SK-N-MC (cell line): ENCODE measurements around the gene SPOPL.
A peak's percentile ranks its signal among the peaks of the same experiment; 100 is the strongest.

Experiments
- DNase-seq: peaks from one replicate; pipeline ENCODE4 v3.0.0-alpha.2; 2011; ENCODE audit warnings: low read depth, low spot score
- H3K27ac ChIP-seq: fragments of 200-600 bp; sonication (generic); 2 replicates; pipeline ENCODE4 v1.5.1; 2016; ENCODE audit warnings: mixed run types
- H3K36me3 ChIP-seq: fragments of 200-600 bp; sonication (generic); 2 replicates; pipeline ENCODE4 v1.6.1; 2017; ENCODE audit warnings: antibody characterized with exemption, low read length, mixed read lengths; ENCODE audit not compliant: insufficient read depth
- H3K4me3 ChIP-seq: fragments of 200-600 bp; sonication (generic); 2 replicates; pipeline ENCODE4 v1.5.1; 2016
- H3K9ac ChIP-seq: fragments of 200-600 bp; sonication (generic); 2 replicates; pipeline ENCODE4 v1.8.0; 2017; ENCODE audit warnings: mixed run types, mixed read lengths; ENCODE audit not compliant: insufficient read length
- H3K9me3 ChIP-seq: fragments of 200-600 bp; sonication (generic); 2 replicates; pipeline ENCODE4 v1.6.1; 2017; ENCODE audit warnings: low read depth, mild to moderate bottlenecking, antibody characterized with exemption, low read length, moderate library complexity, mixed read lengths
- EZH2 ChIP-seq: fragments of 200-600 bp; sonication (generic); IDR thresholded peaks from one replicate; pipeline ENCODE4 v1.6.1; 2017; ENCODE audit warnings: antibody characterized with exemption
- FOXP2 ChIP-seq: optimal IDR thresholded peaks from 2 replicates; pipeline ENCODE3; 2011; ENCODE audit warnings: mild to moderate bottlenecking, moderate library complexity; ENCODE audit not compliant: insufficient read depth; ENCODE audit errors: extremely low read length, control extremely low read depth
- POLR2AphosphoS5 ChIP-seq: IDR thresholded peaks from 2 replicates; pipeline ENCODE4 v1.6.1; 2012; ENCODE audit warnings: mild to moderate bottlenecking, low read depth, low read length, borderline replicate concordance

SPOPL gene

DNA sequence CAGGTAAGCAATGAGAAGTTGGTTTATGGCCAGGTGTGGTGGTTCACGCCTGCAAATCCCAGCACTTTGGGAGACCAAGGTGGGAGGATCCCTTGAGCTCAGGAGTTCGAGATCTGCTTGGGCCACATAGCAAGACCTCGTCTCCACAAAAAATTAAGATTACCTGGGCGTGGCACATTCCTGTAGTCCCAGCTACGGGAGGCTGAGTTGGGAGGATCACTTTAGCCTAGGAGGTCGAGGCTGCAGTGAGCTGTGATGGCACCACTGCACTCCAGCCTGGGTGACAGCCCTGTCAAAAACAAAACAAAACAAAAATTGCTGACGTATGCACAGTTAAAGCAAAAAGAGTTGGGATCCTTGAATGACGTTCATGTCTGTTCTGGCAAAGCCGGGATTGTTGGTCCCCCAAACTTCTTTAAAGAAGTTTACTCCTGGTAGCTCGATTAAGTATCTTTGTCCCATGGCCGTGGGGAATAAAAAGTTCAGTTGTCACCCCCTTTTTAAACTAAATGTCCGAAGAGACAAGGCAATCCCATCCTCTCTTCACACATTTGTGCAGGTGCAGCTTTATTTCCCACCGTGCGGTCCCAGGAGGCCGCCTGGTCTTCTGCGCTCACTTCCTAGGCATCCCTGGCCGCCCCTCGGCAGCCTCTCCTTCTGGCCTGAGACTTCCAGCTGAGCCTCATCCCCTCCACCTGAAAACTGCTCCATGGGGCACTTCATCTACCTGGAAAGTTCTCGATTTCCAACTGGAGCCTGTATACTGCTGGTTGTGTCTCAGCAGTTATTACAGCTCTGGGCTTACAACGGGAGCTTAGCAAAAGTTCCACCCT lies 762 bp upstream of the SPOPL start:
- TF ChIP-seq EZH2 (no peak), POLR2AphosphoS5 (no peak), FOXP2 (no peak)
- Histone ChIP-seq H3K9me3 (no peaks in the 10 kb centered on the region), H3K36me3 (no peaks in the 10 kb centered on the region), H3K4me3 (peak overlapping the region; percentile 90), H3K27ac (peak overlapping the region; percentile 84), H3K9ac (peak overlapping the region; percentile 98)
- DNase-seq = no peak

DNA sequence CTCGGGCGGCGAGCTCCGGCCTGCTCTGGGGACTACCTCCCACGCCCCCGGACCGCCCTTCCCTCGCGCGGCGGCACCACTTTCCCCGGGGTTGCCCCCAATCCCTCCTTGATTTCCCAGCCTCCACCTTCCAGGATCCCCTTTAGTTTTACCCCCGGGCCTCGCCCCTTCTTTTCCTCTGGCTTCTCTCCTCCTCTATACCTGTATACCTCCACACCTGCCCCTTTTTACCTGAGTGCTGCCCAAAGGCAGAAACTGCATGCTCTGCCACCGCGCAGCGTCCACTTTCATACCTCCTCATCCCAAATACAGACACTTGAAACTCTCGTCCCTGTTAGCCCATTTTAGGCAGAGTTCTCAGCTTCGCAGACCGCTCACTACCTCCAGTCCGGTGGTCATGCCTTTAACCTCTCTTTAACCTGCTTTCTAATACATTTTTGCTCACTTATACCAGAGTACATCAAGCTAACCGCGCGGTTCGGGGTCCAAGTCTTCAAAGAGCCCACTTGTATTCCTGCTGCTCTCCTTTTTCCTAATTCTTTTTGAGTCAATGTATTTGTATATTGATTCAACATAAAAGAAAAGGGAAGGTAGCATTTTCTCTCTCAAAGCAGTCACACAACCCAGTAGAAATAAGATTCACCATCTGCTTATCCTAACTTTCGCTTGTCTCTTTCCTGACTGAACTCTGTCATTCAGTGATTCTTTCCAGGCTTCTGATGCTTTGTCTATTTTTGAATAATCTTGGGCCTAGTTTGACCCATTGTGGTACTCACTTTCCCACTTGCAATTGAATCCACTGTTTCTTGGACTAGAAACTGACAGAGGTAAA lies 901 bp downstream of the SPOPL start:
- no peaks in the 10 kb centered on the region for H3K9me3 ChIP-seq
- TF ChIP-seq FOXP2 (no peak), POLR2AphosphoS5 (no peak), EZH2 (no peak)
- no peaks in the 10 kb centered on the region for H3K36me3 ChIP-seq
- H3K27ac ChIP-seq = peak overlapping the region; percentile 40
- H3K4me3 ChIP-seq = peak overlapping the region; percentile 90
- DNase-seq = no peak
- H3K9ac ChIP-seq = peak overlapping the region; percentile 71

DNA sequence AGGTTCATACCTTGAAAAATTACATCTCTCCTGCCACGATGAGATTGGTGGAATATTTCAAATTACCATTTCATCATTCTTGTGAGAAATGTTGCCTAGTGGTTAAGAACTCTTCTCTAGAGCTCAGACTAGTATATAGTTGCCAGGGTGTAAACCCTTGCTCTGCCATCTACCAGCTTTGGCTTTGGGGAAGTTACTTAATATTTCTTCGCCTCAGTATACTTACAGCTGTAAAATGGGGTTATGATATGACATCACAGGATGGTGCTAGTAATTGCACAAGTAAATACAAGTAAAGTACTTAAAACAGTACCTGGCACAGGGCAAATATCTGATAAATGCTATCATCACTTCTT lies 1.5 kb downstream of the SPOPL start:
- no peak for DNase-seq
- no peaks in the 10 kb centered on the region for H3K36me3 ChIP-seq
- H3K27ac ChIP-seq = peak overlapping the region; percentile 40; the same call in 1 of the 2 replicates
- peak overlapping the region; percentile 71 for H3K9ac ChIP-seq
- no peak for TF ChIP-seq FOXP2
- no peak for TF ChIP-seq EZH2
- no peak for TF ChIP-seq POLR2AphosphoS5
- H3K4me3 ChIP-seq = peak overlapping the region; percentile 90
- no peaks in the 10 kb centered on the region for H3K9me3 ChIP-seq

DNA sequence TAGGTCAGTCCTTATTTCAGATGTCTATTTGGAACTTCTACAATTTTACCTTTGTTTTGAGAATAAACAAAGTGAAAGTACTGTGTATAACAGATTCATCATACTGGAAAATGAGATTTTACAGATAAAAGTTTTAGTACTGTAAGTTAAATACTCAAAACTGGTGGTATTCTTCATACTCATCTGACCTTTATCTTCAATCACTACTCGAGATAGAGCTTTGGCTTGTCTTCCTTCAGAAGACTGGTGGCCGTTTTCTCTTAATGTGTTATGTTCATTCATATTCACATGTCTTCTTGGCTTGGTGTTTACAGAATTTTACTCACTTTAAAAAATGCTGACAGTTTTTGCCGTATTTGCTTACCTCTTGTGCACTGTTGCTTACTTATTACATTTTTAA lies 2.1 kb downstream of the SPOPL start:
- DNase-seq = no peak
- Histone ChIP-seq H3K36me3 (no peaks in the 10 kb centered on the region), H3K9me3 (no peaks in the 10 kb centered on the region), H3K9ac (peak overlapping the region; percentile 71), H3K4me3 (peak overlapping the region; percentile 90), H3K27ac (no peak overlapping the region)
- TF ChIP-seq FOXP2 = no peak
- no peak for TF ChIP-seq EZH2

DNA sequence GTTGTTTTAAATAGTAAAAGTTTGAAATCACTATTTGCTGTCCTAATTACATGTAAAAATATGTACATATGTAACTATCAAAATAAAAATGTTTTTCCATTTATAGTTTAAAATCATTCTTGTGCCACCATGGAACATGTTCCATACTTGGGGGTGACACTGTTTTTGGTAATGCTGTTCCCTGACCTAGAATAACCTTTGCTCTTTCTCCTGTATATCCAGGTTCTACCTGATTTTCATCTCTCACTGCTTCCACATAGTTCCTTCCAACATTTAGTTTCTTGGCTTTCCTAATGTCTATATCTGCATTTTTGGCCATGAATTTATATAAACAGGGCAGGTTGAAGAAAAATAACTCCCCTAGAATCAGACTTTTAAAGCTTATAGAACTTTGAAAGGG lies 2.5 kb downstream of the SPOPL start:
- TF ChIP-seq FOXP2 (no peak), EZH2 (no peak)
- Histone ChIP-seq H3K9me3 (no peaks in the 10 kb centered on the region), H3K36me3 (no peaks in the 10 kb centered on the region), H3K27ac (no peak overlapping the region), H3K9ac (peak overlapping the region; percentile 71), H3K4me3 (peak overlapping the region; percentile 90)
- no peak for DNase-seq

DNA sequence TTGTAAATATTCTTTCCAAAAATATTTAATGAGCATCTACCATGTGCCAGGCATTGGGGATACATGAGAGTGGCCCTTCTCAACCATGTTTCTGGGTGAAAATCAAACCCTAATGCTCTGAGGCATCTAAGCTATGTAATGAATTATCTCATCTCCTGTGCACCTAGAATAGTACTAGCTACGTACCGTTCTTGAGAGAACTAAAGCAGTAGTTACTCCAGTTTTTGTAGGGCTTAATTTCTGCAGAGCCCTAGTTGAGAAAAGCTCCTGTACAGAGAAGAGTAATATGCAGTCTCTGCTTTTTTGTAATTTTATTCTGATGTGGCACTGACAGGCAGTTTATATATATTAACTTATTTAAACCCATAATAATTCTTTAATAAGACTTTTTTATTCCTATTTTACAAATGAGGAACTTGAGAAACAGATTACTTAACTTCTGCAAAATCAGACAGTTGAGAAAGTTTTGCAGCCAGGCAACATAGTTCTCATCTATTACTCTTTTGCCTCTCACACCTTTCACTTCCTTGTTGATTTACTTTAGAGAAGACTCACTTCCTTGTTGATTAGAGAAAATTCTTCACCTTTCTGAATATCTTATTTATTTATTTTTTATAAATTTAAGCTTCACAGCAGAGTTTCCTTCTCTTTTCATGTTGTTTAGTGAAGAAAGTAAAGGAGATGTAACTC lies 3.1 kb downstream of the SPOPL start:
- H3K27ac ChIP-seq = no peak overlapping the region
- DNase-seq = no peak
- TF ChIP-seq EZH2 (no peak), POLR2AphosphoS5 (no peak), FOXP2 (no peak)
- H3K36me3 ChIP-seq = peaks cover 3% of the 10 kb centered on the region
- no peaks in the 10 kb centered on the region for H3K9me3 ChIP-seq
- H3K9ac ChIP-seq = peak overlapping the region; percentile 13
- H3K4me3 ChIP-seq = peak overlapping the region; percentile 90

DNA sequence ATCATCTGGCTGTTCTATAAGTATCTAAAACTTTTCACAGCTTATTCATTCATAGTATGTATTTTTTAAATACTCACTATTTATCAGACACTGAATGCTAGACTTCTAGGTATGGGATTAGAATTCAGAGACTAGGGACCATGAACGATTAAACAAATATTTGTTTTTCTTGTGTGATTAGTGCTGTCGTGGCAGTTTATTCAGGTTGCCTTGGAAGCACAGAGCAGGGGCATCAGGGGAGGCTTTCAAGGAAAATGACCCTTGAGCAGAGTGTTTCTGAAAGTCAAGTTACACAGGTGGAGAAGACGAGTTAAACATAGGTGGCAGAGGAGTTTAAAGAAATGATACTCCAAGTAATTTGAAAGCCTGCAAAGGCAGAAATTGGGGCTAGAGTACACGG lies 5.7 kb downstream of the SPOPL start:
- Histone ChIP-seq H3K9ac (no peak overlapping the region), H3K9me3 (no peaks in the 10 kb centered on the region), H3K36me3 (peaks cover 13% of the 10 kb centered on the region), H3K27ac (no peak overlapping the region), H3K4me3 (no peak overlapping the region)
- TF ChIP-seq FOXP2 (no peak), POLR2AphosphoS5 (no peak), EZH2 (no peak)
- no peak for DNase-seq

DNA sequence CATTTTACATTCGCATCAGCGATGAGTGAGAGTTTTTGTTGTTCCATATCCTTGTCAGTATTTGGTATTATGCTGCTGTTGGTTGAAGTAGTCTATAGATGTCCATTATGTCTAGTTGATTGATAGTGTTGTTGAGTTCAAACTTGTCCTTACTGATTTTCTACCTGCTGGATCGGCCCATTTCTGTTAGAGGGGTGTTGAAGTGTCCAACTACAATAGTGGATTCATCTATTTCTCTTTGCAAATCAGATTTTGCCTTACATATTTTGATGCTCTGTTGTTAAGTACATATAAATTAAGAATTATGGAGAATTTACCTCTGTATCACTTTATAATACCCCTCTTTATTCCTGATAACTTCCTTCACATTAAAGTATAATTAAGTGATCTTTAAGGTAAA lies 8.7 kb downstream of the SPOPL start:
- no peak for DNase-seq
- peaks cover 13% of the 10 kb centered on the region for H3K36me3 ChIP-seq
- no peak overlapping the region for H3K9ac ChIP-seq
- no peak overlapping the region for H3K4me3 ChIP-seq
- H3K27ac ChIP-seq = no peak overlapping the region
- H3K9me3 ChIP-seq = no peaks in the 10 kb centered on the region
- TF ChIP-seq FOXP2 = no peak
